H9 (cell line): ENCODE results near the gene FA2H. TPM values are rescaled to one million over a fixed set of nuclear protein-coding genes. Genes with fewer than 3 reads are reported as not detected.

Source experiments
- DNase-seq: peaks from one replicate; pipeline ENCODE4 v3.0.0-alpha.2; 2017
- H2AFZ ChIP-seq: one replicate; pipeline ENCODE4 v1.6.1; 2013; ENCODE audit warnings: mild to moderate bottlenecking, low read length, control low read depth, moderate library complexity
- H2AK5ac ChIP-seq: 2 replicates; pipeline ENCODE4 v1.6.1; 2013; ENCODE audit warnings: low read length, control low read depth, mixed read lengths; ENCODE audit not compliant: insufficient read length
- H2BK120ac ChIP-seq: one replicate; pipeline ENCODE4 v1.6.1; 2013; ENCODE audit warnings: low read depth, mild to moderate bottlenecking, low read length, control low read depth, inconsistent platforms; ENCODE audit not compliant: poor library complexity, severe bottlenecking
- H2BK12ac ChIP-seq: 2 replicates; pipeline ENCODE4 v1.6.1; 2013; ENCODE audit warnings: low read length, control low read depth, mixed read lengths, low read depth; ENCODE audit not compliant: insufficient read length
- H2BK15ac ChIP-seq: 2 replicates; pipeline ENCODE4 v1.6.1; 2013; ENCODE audit warnings: low read depth, low read length, control low read depth
- H2BK20ac ChIP-seq: one replicate; pipeline ENCODE4 v1.6.1; 2013; ENCODE audit warnings: low read depth, mild to moderate bottlenecking, low read length, control low read depth, inconsistent platforms; ENCODE audit not compliant: poor library complexity, severe bottlenecking
- H2BK5ac ChIP-seq: 2 replicates; pipeline ENCODE4 v1.6.1; 2013; ENCODE audit warnings: low read length, control low read depth, mixed read lengths; ENCODE audit not compliant: insufficient read length
- H3K14ac ChIP-seq: 2 replicates; pipeline ENCODE4 v1.6.1; 2013; ENCODE audit warnings: low read length, control low read depth; ENCODE audit not compliant: insufficient read depth
- H3K18ac ChIP-seq: 2 replicates; pipeline ENCODE4 v1.6.1; 2013; ENCODE audit warnings: low read depth, mild to moderate bottlenecking, mixed read lengths, low read length, control low read depth; ENCODE audit not compliant: insufficient read length
- H3K23ac ChIP-seq: 2 replicates; pipeline ENCODE4 v1.6.1; 2013; ENCODE audit warnings: low read length, control low read depth, mixed read lengths, low read depth; ENCODE audit not compliant: insufficient read length
- H3K23me2 ChIP-seq: 2 replicates; pipeline ENCODE4 v1.6.1; 2013; ENCODE audit warnings: low read depth, mild to moderate bottlenecking, mixed read lengths, low read length, control low read depth; ENCODE audit not compliant: insufficient read length, poor library complexity, severe bottlenecking
- H3K27ac ChIP-seq: 2 replicates; pipeline ENCODE4 v1.5.1; 2013; ENCODE audit warnings: low read length, control low read depth, mixed read lengths, low read depth; ENCODE audit not compliant: insufficient read length
- H3K27me3 ChIP-seq: 2 replicates; pipeline ENCODE4 v1.6.1; 2013; ENCODE audit warnings: low read length, control low read depth, inconsistent platforms; ENCODE audit not compliant: insufficient read depth
- H3K4ac ChIP-seq: 2 replicates; pipeline ENCODE4 v1.6.1; 2013; ENCODE audit warnings: low read depth, mild to moderate bottlenecking, control low read depth, inconsistent platforms, low read length, moderate library complexity
- H3K4me1 ChIP-seq: 2 replicates; pipeline ENCODE4 v1.6.1; 2013; ENCODE audit warnings: low read length, control low read depth, inconsistent platforms; ENCODE audit not compliant: insufficient read depth
- H3K4me2 ChIP-seq: 2 replicates; pipeline ENCODE4 v1.6.1; 2013; ENCODE audit warnings: low read length, control low read depth, mixed read lengths; ENCODE audit not compliant: insufficient read length, insufficient read depth
- H3K56ac ChIP-seq: 2 replicates; pipeline ENCODE4 v1.6.1; 2013; ENCODE audit warnings: low read depth, mild to moderate bottlenecking, mixed read lengths, low read length, control low read depth; ENCODE audit not compliant: insufficient read length
- H3K79me1 ChIP-seq: 2 replicates; pipeline ENCODE4 v1.6.1; 2013; ENCODE audit warnings: low read depth, mild to moderate bottlenecking, moderate library complexity, low read length, control low read depth, inconsistent platforms; ENCODE audit not compliant: insufficient read depth, poor library complexity, severe bottlenecking
- H3K79me2 ChIP-seq: 2 replicates; pipeline ENCODE4 v1.6.1; 2013; ENCODE audit warnings: low read length, control low read depth, inconsistent platforms; ENCODE audit not compliant: insufficient read depth
- H3K9ac ChIP-seq: 2 replicates; pipeline ENCODE4 v1.6.1; 2013; ENCODE audit warnings: low read length, control low read depth, mixed read lengths; ENCODE audit not compliant: insufficient read length; ENCODE audit errors: extremely low read depth
- H3K9me3 ChIP-seq: one replicate; pipeline ENCODE4 v1.6.1; 2013; ENCODE audit warnings: low read depth, low read length, inconsistent platforms; ENCODE audit not compliant: control insufficient read depth
- H3T11ph ChIP-seq: one replicate; pipeline ENCODE4 v1.6.1; 2013; ENCODE audit warnings: mild to moderate bottlenecking, low read length, control low read depth, inconsistent platforms
- H4K20me1 ChIP-seq: one replicate; pipeline ENCODE4 v1.6.1; 2013; ENCODE audit not compliant: control insufficient read depth, insufficient read length, insufficient read depth
- H4K5ac ChIP-seq: 2 replicates; pipeline ENCODE4 v1.6.1; 2013; ENCODE audit warnings: low read depth, mild to moderate bottlenecking, mixed read lengths, low read length, control low read depth; ENCODE audit not compliant: insufficient read length
- H4K8ac ChIP-seq: replicated peaks from 2 replicates; pipeline ENCODE4 v1.6.1; 2013; ENCODE audit warnings: low read length, control low read depth, mixed read lengths, low read depth; ENCODE audit not compliant: insufficient read length
- H4K91ac ChIP-seq: 2 replicates; pipeline ENCODE4 v1.6.1; 2013; ENCODE audit warnings: low read depth, mild to moderate bottlenecking, moderate library complexity, mixed read lengths, low read length, control low read depth; ENCODE audit not compliant: insufficient read length
- H3K27ac Mint-ChIP-seq, 3 experiments: 2 replicates in 2 of 3; 3 replicates in 1 of 3; pipeline ENCODE4 v1.8.0; 2020 to 2021; ENCODE audit warnings: mixed read lengths in 3 of 3, mild to moderate bottlenecking in 1 of 3, moderate library complexity in 1 of 3
- H3K27me3 Mint-ChIP-seq: 2 replicates; pipeline ENCODE4 v1.8.0; 2021; ENCODE audit warnings: low read depth, mild to moderate bottlenecking, moderate library complexity, mixed read lengths
- H3K36me3 Mint-ChIP-seq, 3 experiments: 2 replicates in 2 of 3; 3 replicates in 1 of 3; pipeline ENCODE4 v1.8.0; 2020 to 2021; ENCODE audit warnings: low read depth in 3 of 3, mixed read lengths in 3 of 3; ENCODE audit not compliant: insufficient read depth in 1 of 3
- H3K4me1 Mint-ChIP-seq, 2 experiments: 2 replicates each; pipeline ENCODE4 v1.8.0; 2020; ENCODE audit warnings: mixed read lengths in 2 of 2
- H3K4me3 Mint-ChIP-seq, 2 experiments: 2 replicates in 1 of 2; 3 replicates in 1 of 2; pipeline ENCODE4 v1.8.0; 2020 to 2021; ENCODE audit warnings: mild to moderate bottlenecking in 2 of 2, mixed read lengths in 2 of 2, moderate library complexity in 1 of 2
- H3K9me3 Mint-ChIP-seq, 2 experiments: 2 replicates in 1 of 2; 3 replicates in 1 of 2; pipeline ENCODE4 v1.8.0; 2020; ENCODE audit warnings: mild to moderate bottlenecking in 2 of 2, mixed read lengths in 2 of 2, moderate library complexity in 1 of 2
- CTCF ChIP-seq: fragments of 200-600 bp; sonication (generic); conservative IDR thresholded peaks from 3 replicates; pipeline ENCODE4 v1.8.0; 2021; ENCODE audit warnings: antibody characterized with exemption, mild to moderate bottlenecking
- WGBS: extraction: QIAGEN DNeasy Blood & Tissue Kit; methylation state at CpG from one replicate; pipeline ENCODE4 v1.1.7; 2013; ENCODE audit warnings: missing lambda C conversion rate, low lambda C conversion rate, mixed read lengths; ENCODE audit not compliant: insufficient read length; ENCODE audit errors: extremely low coverage; 5-methylcytosine and 5-hydroxymethylcytosine counted together
- total RNA-seq: library from RNA; stranded (reverse); gene quantifications from 2 replicates; pipeline ENCODE4 v1.2.1, GENCODE V29; 2021

FA2H gene
- total RNA-seq, 1 experiment from 2014 or later = 25.1 TPM

- H3K27me3 ChIP-seq = no peaks in the 10 kb centered on the region
- H4K5ac ChIP-seq = no peak overlapping the region
- peaks cover 19 to 22% of the 10 kb centered on the region in 2 experiments for H3K4me1 Mint-ChIP-seq
- TF ChIP-seq CTCF = no peak
- no peak overlapping the region for H3K4ac ChIP-seq
- H3K9me3 Mint-ChIP-seq = peaks cover 11 to 12% of the 10 kb centered on the region in 2 experiments
- peaks cover 3 to 30% (median 7%) of the 10 kb centered on the region in 3 experiments; a peak in 5 of 7 replicates for H3K36me3 Mint-ChIP-seq
- H3K4me2 ChIP-seq = no peak overlapping the region
- H3K23ac ChIP-seq = no peak overlapping the region
- no peak overlapping the region for H2BK12ac ChIP-seq
- H3K9ac ChIP-seq = no peak overlapping the region
- H2BK20ac ChIP-seq = no peak overlapping the region
- no peak overlapping the region for H2BK120ac ChIP-seq
- H3K9me3 ChIP-seq = no peaks in the 10 kb centered on the region
- no peak overlapping the region for H2AFZ ChIP-seq
- no peak overlapping the region for H3T11ph ChIP-seq
- no peaks in the 10 kb centered on the region; the same call in 1 of the 2 replicates for H3K4me1 ChIP-seq
- no peaks in the 10 kb centered on the region; the same call in none of the 2 replicates for H3K27me3 Mint-ChIP-seq
- H3K14ac ChIP-seq = no peak overlapping the region
- no peaks in the 10 kb centered on the region for H3K23me2 ChIP-seq
- H3K27ac ChIP-seq = no peak overlapping the region
- H2BK5ac ChIP-seq = no peak overlapping the region
- H2AK5ac ChIP-seq = no peak overlapping the region
- no peak overlapping the region for H3K27ac Mint-ChIP-seq
- no peak for DNase-seq
- H4K91ac ChIP-seq = no peak overlapping the region
- no peak overlapping the region for H2BK15ac ChIP-seq
- no peak overlapping the region for H3K18ac ChIP-seq
- no peak overlapping the region for H4K8ac ChIP-seq
- no peak overlapping the region for H3K56ac ChIP-seq
- no CpG with 5 or more reads among the region's 4 CpGs for WGBS
- H3K79me2 ChIP-seq = no peaks in the 10 kb centered on the region
- no peak overlapping the region for H3K4me3 Mint-ChIP-seq
- no peaks in the 10 kb centered on the region for H4K20me1 ChIP-seq
- no peaks in the 10 kb centered on the region for H3K79me1 ChIP-seq
These were observed 46.7 kb downstream of the FA2H start for GRCh38 chr16:74727903-74728302.
